Measurements from ENCODE around the gene OR51B2. TPM values are rescaled to one million over a fixed set of nuclear protein-coding genes. Genes with fewer than 3 reads are reported as not detected.

The OR51B2 gene
- total RNA-seq, 1 experiment from 2014 or later, result not detected

DNA sequence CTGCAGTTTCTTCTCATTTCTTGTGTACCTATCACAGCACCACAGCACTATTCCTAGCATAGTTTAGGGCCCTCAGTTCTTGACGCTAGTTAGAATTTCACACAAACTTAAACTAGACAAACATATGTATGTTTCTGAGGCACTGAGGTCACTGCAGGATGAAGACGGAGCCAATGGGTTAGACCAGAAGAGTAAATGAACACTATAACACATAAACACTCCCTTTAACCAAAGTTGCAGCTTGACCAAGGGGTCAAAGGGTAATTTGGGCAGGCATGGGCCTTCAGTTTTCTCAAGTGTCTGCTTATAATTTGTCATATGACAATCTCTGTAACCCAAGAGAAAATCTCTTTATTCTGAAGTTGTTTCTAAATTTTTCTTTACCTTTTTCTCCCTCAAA lies 41.5 kb downstream of the OR51B2 start:
- DNase-seq (ENCODE audit: low spot score), result no peak

DNA sequence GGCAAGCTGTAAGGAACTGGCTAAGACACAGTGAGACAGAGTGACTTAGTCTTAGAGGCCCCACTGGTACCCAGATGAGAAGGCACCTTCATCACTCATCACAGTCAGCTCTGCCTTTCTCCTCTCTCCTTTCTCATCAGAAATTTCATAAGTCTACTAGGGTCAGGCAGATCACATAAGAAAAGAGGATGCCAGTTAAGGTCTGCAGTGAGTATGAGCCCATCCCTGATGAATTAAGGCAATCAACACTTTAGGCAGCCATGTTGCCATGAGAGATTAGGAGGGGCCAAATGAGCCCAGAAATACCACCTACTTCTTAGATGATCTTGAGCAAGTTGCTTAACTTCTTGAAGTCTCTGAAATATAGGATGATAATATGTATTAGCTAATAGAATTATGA lies 42.5 kb downstream of the OR51B2 start:
- no peak for DNase-seq (ENCODE audit: low spot score)

DNA sequence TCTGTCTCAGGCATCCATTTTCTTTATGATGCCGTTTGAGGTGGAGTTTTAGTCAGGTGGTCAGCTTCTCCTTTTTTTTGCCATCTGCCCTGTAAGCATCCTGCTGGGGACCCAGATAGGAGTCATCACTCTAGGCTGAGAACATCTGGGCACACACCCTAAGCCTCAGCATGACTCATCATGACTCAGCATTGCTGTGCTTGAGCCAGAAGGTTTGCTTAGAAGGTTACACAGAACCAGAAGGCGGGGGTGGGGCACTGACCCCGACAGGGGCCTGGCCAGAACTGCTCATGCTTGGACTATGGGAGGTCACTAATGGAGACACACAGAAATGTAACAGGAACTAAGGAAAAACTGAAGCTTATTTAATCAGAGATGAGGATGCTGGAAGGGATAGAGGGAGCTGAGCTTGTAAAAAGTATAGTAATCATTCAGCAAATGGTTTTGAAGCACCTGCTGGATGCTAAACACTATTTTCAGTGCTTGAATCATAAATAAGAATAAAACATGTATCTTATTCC lies 43.5 kb downstream of the OR51B2 start:
- peak; percentile 98 for DNase-seq (ENCODE audit: low spot score)

DNA sequence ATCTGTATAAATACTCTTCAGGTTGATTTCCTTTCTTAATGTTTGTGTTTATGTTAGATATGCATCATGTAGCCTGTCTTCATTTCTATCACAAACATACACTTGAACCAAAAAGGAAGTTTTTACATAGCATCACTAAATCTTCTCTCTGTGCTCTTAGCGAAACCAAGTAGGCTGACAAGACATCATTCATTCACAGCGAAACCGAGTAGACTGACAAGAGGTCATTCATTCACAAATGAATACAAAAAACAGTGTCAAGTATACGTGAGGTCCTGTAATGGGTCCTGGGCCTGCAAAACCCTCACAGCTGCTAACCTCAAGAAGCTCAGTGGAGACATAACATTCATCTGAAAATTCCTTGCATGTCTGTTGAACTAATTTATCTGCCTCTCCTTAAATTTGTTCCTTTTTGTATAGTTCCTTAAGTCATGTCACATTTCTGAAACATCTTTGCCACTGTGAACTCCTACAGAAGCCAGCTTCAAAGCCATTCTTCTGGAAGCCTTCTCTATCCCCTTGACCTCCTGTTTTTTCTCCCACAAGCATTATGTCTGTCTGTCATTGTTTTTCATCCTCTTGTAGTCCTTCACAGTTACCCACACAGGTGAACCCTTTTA lies 44.5 kb downstream of the OR51B2 start:
- DNase-seq (ENCODE audit: low spot score), result no peak

DNA sequence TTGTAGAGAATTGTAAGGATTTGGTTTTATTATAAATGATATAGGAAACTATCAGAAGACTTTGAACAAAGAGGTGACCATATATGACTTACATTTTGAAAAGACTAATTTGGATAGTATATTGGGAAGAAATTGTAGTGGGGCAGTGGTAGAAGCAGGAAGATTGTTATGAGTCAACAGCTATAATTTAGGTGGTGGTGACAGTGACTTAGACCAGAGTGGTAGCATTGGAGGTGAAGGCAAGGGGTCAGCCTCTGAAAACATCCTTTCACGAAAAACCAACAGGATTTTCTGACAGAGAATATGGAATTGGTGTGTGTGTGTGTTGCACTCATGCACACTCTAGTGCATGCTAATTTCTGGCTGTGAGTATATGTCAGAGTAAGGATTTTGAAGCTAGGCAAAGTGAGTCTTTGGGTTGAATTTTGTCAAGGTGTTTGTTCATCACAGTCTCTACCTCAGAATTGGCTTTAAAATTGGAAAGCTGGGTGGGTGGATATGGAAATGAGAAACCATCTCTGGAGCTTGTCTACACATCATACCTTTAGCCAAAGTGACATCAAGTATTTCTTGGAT lies 46.2 kb downstream of the OR51B2 start:
- no peak for DNase-seq (ENCODE audit: low spot score)

DNA sequence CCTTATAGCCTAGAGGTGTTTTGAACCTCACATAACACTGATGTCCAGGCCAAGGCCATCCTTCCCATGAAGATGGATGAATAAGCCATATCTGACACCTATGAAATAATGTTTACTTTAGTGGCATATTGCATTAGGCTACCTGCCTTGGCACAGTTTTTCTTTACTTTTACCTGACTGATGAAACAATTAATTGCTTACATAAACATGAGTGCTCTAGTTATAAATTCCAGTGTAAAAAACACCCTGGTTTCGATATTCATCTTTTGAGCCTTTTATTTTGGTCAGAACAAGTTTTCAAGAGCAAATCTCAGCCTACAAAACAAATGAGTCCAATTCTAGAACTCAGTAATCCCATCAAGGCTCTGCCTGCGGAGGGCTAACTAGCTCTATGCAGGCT lies 47.4 kb downstream of the OR51B2 start:
- DNase-seq (ENCODE audit: low spot score), result no peak

DNA sequence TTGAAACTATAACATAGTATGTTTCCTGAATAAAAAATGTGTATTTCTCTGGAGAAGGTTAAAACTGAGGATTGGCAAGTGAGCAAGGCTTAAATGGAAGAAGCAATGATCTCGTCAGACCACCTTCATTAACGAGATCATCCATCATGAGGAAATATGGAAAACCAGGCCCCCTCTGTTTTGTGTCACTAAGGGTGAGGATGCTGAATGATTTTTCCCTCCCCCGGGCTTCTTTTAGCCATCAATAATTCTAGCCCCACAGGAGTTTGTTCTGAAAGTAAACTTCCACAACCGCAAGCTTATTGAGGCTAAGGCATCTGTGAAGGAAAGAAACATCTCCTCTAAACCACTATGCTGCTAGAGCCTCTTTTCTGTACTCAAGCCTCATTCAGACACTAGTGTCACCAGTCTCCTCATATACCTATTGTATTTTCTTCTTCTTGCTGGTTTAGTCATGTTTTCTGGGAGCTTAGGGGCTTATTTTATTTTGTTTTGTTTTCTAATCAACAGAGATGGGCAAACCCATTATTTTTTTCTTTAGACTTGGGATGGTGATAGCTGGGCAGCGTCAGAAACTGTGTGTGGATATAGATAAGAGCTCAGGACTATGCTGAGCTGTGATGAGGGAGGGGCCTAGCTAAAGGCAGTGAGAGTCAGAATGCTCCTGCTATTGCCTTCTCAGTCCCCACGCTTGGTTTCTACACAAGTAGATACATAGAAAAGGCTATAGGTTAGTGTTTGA lies 48.6 kb downstream of the OR51B2 start:
- DNase-seq (ENCODE audit: low spot score), result no peak

DNA sequence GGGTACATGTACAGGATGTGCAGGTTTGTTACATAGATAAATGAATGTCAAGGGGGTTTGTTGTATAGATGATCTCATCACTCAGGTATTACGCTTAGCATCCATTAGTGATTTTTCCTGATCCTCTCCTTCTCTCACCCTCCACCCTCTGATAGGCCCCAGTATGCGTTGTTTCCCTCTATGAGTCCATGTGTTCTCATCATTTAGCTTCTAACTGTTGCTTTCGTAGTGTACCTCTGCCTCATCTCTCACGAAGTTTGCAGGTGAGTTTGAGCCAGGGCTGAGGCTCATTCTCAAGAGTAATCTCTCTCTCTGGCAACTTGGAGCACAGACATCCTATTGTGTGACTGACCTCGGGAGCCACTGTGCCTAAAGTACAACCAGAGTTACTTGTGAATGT lies 49.7 kb downstream of the OR51B2 start:
- DNase-seq (ENCODE audit: low spot score), result no peak

Other genes starting within 250 kb of the OR51B2 start
- gene OR52A5, start 185.9 kb downstream of the OR51B2 start, total RNA-seq (2014; rRNA removed; shearing (Covaris generic)), result not detected in 2 replicates
- not detected in 2 replicates for gene OR52A1, start 169.5 kb downstream of the OR51B2 start, total RNA-seq (2014; rRNA removed; shearing (Covaris generic))
- gene OR51V1, start 123.6 kb downstream of the OR51B2 start, total RNA-seq (2014; rRNA removed; shearing (Covaris generic)), result not detected in 2 replicates
- not detected in 2 replicates for gene HBB, start 97.2 kb downstream of the OR51B2 start, total RNA-seq (2014; rRNA removed; shearing (Covaris generic))
- gene HBD, start 89.8 kb downstream of the OR51B2 start, total RNA-seq (2014; rRNA removed; shearing (Covaris generic)), result not detected in 2 replicates
- 2.1 TPM in 1 of 2 replicates, not detected in the other for gene HBG1, start 74.4 kb downstream of the OR51B2 start, total RNA-seq (2014; rRNA removed; shearing (Covaris generic))
- 0.23 and 2.6 TPM in 2 replicates for gene HBG2, start 69.5 kb downstream of the OR51B2 start, total RNA-seq (2014; rRNA removed; shearing (Covaris generic))
- 28.6 and 32.7 TPM in 2 replicates for gene HBE1, start 54.4 kb downstream of the OR51B2 start, total RNA-seq (2014; rRNA removed; shearing (Covaris generic))
- 1.1 and 6.9 TPM in 2 replicates for gene OR51B4, start 22.4 kb downstream of the OR51B2 start, total RNA-seq (2014; rRNA removed; shearing (Covaris generic))
- gene OR51B5, start 19.2 kb upstream of the OR51B2 start, total RNA-seq (2014; rRNA removed; shearing (Covaris generic)), result 28.2 and 31.4 TPM in 2 replicates
- not detected in 2 replicates for gene OR51B6, start 27.2 kb upstream of the OR51B2 start, total RNA-seq (2014; rRNA removed; shearing (Covaris generic))
- not detected in 2 replicates for gene OR51M1, start 59.5 kb upstream of the OR51B2 start, total RNA-seq (2014; rRNA removed; shearing (Covaris generic))
- gene OR51Q1, start 97.8 kb upstream of the OR51B2 start, total RNA-seq (2014; rRNA removed; shearing (Covaris generic)), result not detected in 2 replicates
- 0.45 TPM in 1 of 2 replicates, not detected in the other for gene OR51I1, start 117.2 kb upstream of the OR51B2 start, total RNA-seq (2014; rRNA removed; shearing (Covaris generic))
- gene OR51I2, start 125.0 kb upstream of the OR51B2 start, total RNA-seq (2014; rRNA removed; shearing (Covaris generic)), result not detected in 2 replicates
- gene OR52D1, start 164.4 kb upstream of the OR51B2 start, total RNA-seq (2014; rRNA removed; shearing (Covaris generic)), result not detected in 2 replicates
- not detected in 2 replicates for gene UBQLN3, start 185.7 kb upstream of the OR51B2 start, total RNA-seq (2014; rRNA removed; shearing (Covaris generic))
- gene UBQLNL, start 192.4 kb upstream of the OR51B2 start, total RNA-seq (2014; rRNA removed; shearing (Covaris generic)), result not detected in 2 replicates
- gene OR52H1, start 224.2 kb upstream of the OR51B2 start, total RNA-seq (2014; rRNA removed; shearing (Covaris generic)), result not detected in 2 replicates